Kidney (tissue), 14 donors: ENCODE results near the gene NFIA. TPM values are rescaled to one million over a fixed set of nuclear protein-coding genes. Genes with fewer than 3 reads are reported as not detected.

ENCODE experiments used
- DNase-seq, 5 donors: peaks; one replicate each; pipeline ENCODE4 v3.0.0-alpha.2; 2013 to 2020
- FAIRE-seq: peaks from 2 replicates; lab custom pipeline; 2012; peaks lifted over from hg19 to GRCh38; lab: Jason Lieb, UNC
- H3K27ac ChIP-seq, 2 donors: one replicate each; pipeline ENCODE4 v1.7.0; 2013; ENCODE audit warnings: low read depth in 2 of 2, low read length in 2 of 2, inconsistent platforms in 1 of 2
- H3K27me3 ChIP-seq: one replicate; pipeline ENCODE4 v1.7.1; 2013; ENCODE audit warnings: low read length, inconsistent platforms; ENCODE audit not compliant: control insufficient read depth, insufficient read depth
- H3K36me3 ChIP-seq, 3 donors: one replicate each; pipeline versions ENCODE4 v1.7.0 to v1.7.1; 2013; ENCODE audit warnings: low read length in 3 of 3, control low read depth in 1 of 3, inconsistent platforms in 1 of 3; ENCODE audit not compliant: insufficient read depth in 3 of 3, control insufficient read depth in 2 of 3
- H3K4me1 ChIP-seq, 3 donors: one replicate each; pipeline versions ENCODE4 v1.7.0 to v1.7.1; 2013; ENCODE audit warnings: low read length in 3 of 3, inconsistent platforms in 1 of 3, low read depth in 1 of 3; ENCODE audit not compliant: control insufficient read depth in 2 of 3, insufficient read depth in 2 of 3
- H3K4me3 ChIP-seq, 3 donors: one replicate each; pipeline versions ENCODE4 v1.7.0 to v1.8.1; 2013; ENCODE audit warnings: low read length in 3 of 3, control low read depth in 1 of 3, inconsistent platforms in 1 of 3
- H3K9ac ChIP-seq, 3 donors: one replicate each; pipeline versions ENCODE4 v1.7.0 to v1.7.1; 2013; ENCODE audit warnings: low read length in 3 of 3, control low read depth in 1 of 3, inconsistent platforms in 1 of 3
- H3K9me3 ChIP-seq, 3 donors: one replicate each; pipeline versions ENCODE4 v1.7.0 to v1.7.1; 2013; ENCODE audit warnings: low read length in 3 of 3, control low read depth in 1 of 3, inconsistent platforms in 1 of 3; ENCODE audit not compliant: control insufficient read depth in 2 of 3, insufficient read depth in 1 of 3
- intact Hi-C: fragments of 100-400 bp; cut with DNase I; formaldehyde crosslinking; loops from one replicate; pipeline ENCODE4 v1.11.1; 2022
- polyA plus RNA-seq: library from polyadenylated mRNA; stranded (reverse); fragments of 350-450 nt; fragmentation: Illumina TruSeq; extraction: RNeasy Lipid Tissue Mini Kit (QIAGEN cat#74804); gene quantifications from one replicate; pipeline ENCODE4 v1.2.3, GENCODE V29; 2014; ENCODE audit warnings: low read depth, low replicate concordance; ENCODE audit not compliant: insufficient read depth
- total RNA-seq: library from RNA; stranded (reverse); fragmentation: NEBNext Ultra II Directional; extraction: Animal tissue kit (Norgen Biotek cat#: 25700); gene quantifications from one replicate; pipeline ENCODE4 v1.2.1, GENCODE V29; 2021
- TF ChIP-seq, protein P1 (sequence below): IDR thresholded peaks from 3 replicates; pipeline ENCODE4 v1.5.1; 2012; ENCODE audit warnings: mild to moderate bottlenecking, moderate library complexity, borderline replicate concordance; ENCODE audit not compliant: insufficient read depth; ENCODE audit errors: extremely low read depth
- donor health status: control.
- donor health status: control.
- donor health status: control.
- donor health status: control.
- donor health status: control.
- donor health status: DM: yes; HTN: yes; CAD: no.
- donor health status: Normal renal cell carcinoma (clear cell type).

NFIA gene
- total and polyA plus RNA-seq, 2 donors from 2014 or later = 4.8 to 87.5 TPM

DNA sequence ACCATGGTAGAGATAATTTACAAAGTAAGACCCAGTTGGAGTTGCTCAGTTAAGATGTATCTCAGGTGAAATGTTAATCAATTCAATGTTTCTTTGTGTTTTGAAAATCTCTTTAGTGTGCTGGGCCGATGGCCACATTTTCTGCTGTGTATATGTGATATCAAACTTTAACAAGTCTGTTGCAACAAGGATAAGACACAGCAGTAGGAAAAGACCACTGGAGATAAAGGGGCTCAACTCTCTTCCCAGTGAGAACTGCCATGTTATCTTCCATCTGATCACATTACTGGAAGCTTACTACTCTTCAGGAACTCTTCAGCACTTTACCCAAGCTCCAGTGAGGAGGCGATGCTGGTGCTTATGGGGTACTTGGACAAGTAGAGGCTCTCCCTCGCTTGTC is 227.7 kb downstream of the NFIA start:
- Histone ChIP-seq H3K27me3 (no peaks in the 10 kb centered on the region), H3K4me1 (no peaks in the 10 kb centered on the region), H3K9ac (no peak overlapping the region), H3K36me3 (no peaks in the 10 kb centered on the region), H3K4me3 (no peak overlapping the region), H3K9me3 (no peaks in the 10 kb centered on the region), H3K27ac (no peak overlapping the region)
- FAIRE-seq (no peak), DNase-seq (no peak)
- TF ChIP-seq, protein P1, sequence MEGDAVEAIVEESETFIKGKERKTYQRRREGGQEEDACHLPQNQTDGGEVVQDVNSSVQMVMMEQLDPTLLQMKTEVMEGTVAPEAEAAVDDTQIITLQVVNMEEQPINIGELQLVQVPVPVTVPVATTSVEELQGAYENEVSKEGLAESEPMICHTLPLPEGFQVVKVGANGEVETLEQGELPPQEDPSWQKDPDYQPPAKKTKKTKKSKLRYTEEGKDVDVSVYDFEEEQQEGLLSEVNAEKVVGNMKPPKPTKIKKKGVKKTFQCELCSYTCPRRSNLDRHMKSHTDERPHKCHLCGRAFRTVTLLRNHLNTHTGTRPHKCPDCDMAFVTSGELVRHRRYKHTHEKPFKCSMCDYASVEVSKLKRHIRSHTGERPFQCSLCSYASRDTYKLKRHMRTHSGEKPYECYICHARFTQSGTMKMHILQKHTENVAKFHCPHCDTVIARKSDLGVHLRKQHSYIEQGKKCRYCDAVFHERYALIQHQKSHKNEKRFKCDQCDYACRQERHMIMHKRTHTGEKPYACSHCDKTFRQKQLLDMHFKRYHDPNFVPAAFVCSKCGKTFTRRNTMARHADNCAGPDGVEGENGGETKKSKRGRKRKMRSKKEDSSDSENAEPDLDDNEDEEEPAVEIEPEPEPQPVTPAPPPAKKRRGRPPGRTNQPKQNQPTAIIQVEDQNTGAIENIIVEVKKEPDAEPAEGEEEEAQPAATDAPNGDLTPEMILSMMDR = no peak
- intact Hi-C loops = no loop called here

DNA sequence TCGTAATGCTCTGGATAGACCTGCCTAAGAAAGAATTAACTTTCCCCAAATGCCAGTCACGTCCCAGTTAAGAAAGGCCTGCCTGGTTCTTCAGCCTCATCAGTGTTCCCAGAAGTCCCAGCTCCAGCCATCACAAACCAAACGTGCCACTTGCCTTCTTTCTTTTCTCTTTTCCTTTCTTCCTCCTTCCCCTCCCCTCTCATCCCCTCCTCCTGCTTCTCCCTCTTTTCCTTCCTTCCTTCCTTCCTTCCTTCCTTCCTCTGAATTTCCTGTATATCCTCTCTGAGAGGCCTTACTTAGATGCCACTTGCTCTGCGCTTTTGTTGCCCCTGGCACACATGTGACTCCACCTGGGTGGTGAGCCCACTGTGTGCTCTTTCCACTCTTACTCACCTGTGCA is 228.2 kb downstream of the NFIA start:
- DNase-seq (no peak), FAIRE-seq (no peak)
- TF ChIP-seq, protein P1 = no peak
- Histone ChIP-seq H3K27ac (no peak overlapping the region), H3K9me3 (no peaks in the 10 kb centered on the region), H3K4me1 (no peaks in the 10 kb centered on the region), H3K27me3 (no peaks in the 10 kb centered on the region), H3K36me3 (no peaks in the 10 kb centered on the region), H3K4me3 (no peak overlapping the region), H3K9ac (no peak overlapping the region)
- intact Hi-C loops = no loop called here

DNA sequence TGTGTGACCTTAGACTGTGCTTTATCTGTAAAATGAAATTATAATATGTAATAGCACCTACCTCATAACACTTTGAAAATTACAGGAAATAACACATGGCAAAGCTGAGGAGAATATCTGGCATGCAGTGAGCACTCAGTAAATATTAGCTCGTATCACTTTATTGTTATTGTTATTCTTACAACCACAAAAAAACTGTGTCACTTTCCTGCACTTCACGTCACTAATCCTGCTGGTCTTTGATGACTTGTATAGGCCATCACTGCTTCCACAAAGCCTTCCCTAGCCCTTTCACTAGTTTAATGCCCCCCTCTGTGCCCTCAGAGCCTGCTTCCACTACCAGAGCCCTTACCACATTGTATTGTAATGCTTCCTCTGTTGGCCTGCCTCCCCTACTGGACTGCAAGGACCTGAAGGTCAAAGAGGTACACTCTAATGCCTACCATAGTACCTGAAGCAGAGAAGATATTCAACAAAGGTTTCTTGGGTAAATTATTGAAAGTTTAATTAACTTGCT is 231.6 kb downstream of the NFIA start:
- Histone ChIP-seq H3K9me3 (no peaks in the 10 kb centered on the region), H3K9ac (no peak overlapping the region), H3K27me3 (no peaks in the 10 kb centered on the region), H3K4me3 (no peak overlapping the region), H3K36me3 (no peaks in the 10 kb centered on the region), H3K4me1 (peaks cover 0 to 4% (median 0%) of the 10 kb centered on the region in 3 donors), H3K27ac (no peak overlapping the region)
- DNase-seq = no peak
- FAIRE-seq = no peak
- intact Hi-C loops = no loop called here
- TF ChIP-seq, protein P1 = no peak

DNA sequence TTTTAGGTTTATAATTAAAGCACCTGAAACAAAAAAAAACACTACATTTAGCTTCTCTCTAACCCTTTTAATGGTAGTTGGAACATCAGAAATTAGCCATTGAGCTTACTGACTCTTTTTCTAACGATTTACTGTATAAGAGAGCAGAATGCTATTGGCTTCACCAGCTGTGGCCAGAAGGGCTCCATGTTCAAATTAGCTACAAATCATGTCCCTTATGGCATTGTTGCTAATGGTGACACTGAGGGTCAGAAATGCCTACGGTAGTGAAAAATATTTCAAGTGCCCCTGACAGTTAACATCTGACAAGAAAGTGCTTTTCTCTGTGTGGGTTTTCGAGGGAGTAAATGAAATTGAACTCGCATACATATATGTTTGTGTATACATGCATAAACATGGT is 232.7 kb downstream of the NFIA start:
- intact Hi-C loops = no loop called here
- Histone ChIP-seq H3K27ac (no peak overlapping the region), H3K4me3 (no peak overlapping the region), H3K27me3 (no peaks in the 10 kb centered on the region), H3K9me3 (no peaks in the 10 kb centered on the region), H3K4me1 (peaks cover 0 to 5% (median 0%) of the 10 kb centered on the region in 3 donors), H3K9ac (no peak overlapping the region), H3K36me3 (no peaks in the 10 kb centered on the region)
- TF ChIP-seq, protein P1 = no peak
- FAIRE-seq (no peak), DNase-seq (no peak)
